Mesenchymal stem cell (in vitro differentiated cells and primary cell): ENCODE measurements around the gene SRC.

Experiments
- DNase-seq: peaks from one replicate; pipeline ENCODE4 v3.0.0-alpha.2; 2013
- H2AFZ ChIP-seq: one replicate; pipeline ENCODE4 v1.6.1; 2013; ENCODE audit warnings: low read depth, mild to moderate bottlenecking, control low read depth, inconsistent platforms, low read length, moderate library complexity
- H2AK5ac ChIP-seq: 2 replicates; pipeline ENCODE4 v1.6.1; 2013; ENCODE audit warnings: low read length, moderate library complexity, mild to moderate bottlenecking, inconsistent platforms; ENCODE audit not compliant: severe bottlenecking
- H2BK120ac ChIP-seq: one replicate; pipeline ENCODE4 v1.6.1; 2013; ENCODE audit warnings: low read depth, mild to moderate bottlenecking, inconsistent platforms, low read length, moderate library complexity
- H2BK12ac ChIP-seq, 2 experiments: one replicate each; pipeline ENCODE4 v1.6.1; 2013; ENCODE audit warnings: inconsistent platforms in 2 of 2, low read length in 2 of 2, mild to moderate bottlenecking in 2 of 2, moderate library complexity in 2 of 2, control low read depth in 1 of 2
- H2BK15ac ChIP-seq: one replicate; pipeline ENCODE4 v1.6.1; 2013; ENCODE audit warnings: mild to moderate bottlenecking, low read depth, inconsistent platforms; ENCODE audit not compliant: poor library complexity, severe bottlenecking
- H2BK5ac ChIP-seq: 2 replicates; pipeline ENCODE4 v1.6.1; 2013; ENCODE audit warnings: low read depth, mild to moderate bottlenecking, low read length, control low read depth, inconsistent platforms; ENCODE audit not compliant: poor library complexity, severe bottlenecking
- H3K14ac ChIP-seq, 2 experiments: one replicate each; pipeline ENCODE4 v1.6.1; 2013; ENCODE audit warnings: inconsistent platforms in 2 of 2, low read length in 2 of 2, control low read depth in 1 of 2, mild to moderate bottlenecking in 1 of 2, moderate library complexity in 1 of 2
- H3K18ac ChIP-seq, 2 experiments: one replicate each; pipeline ENCODE4 v1.6.1; 2013; ENCODE audit warnings: inconsistent platforms in 2 of 2, low read length in 2 of 2, control low read depth in 1 of 2, low read depth in 1 of 2, mild to moderate bottlenecking in 1 of 2
- H3K23ac ChIP-seq, 2 experiments: one replicate each; pipeline ENCODE4 v1.6.1; 2013; ENCODE audit warnings: inconsistent platforms in 2 of 2, low read length in 2 of 2, mild to moderate bottlenecking in 2 of 2, moderate library complexity in 2 of 2, control low read depth in 1 of 2
- H3K27ac ChIP-seq: 2 replicates; pipeline ENCODE4 v1.5.1; 2013; ENCODE audit warnings: mild to moderate bottlenecking, moderate library complexity, low read length, control low read depth, inconsistent platforms; ENCODE audit not compliant: poor library complexity, severe bottlenecking
- H3K27me3 ChIP-seq, 2 experiments: 2 replicates each; pipeline versions ENCODE4 v1.6.1 to v1.7.0; 2013; ENCODE audit warnings: low read length in 2 of 2, mild to moderate bottlenecking in 2 of 2, moderate library complexity in 2 of 2, control low read depth in 1 of 2, inconsistent platforms in 1 of 2; ENCODE audit not compliant: control insufficient read depth in 1 of 2, insufficient read depth in 1 of 2
- H3K36me3 ChIP-seq, 2 experiments: 2 replicates each; pipeline versions ENCODE4 v1.6.1 to v1.7.0; 2013; ENCODE audit warnings: low read length in 2 of 2, control low read depth in 1 of 2, inconsistent platforms in 1 of 2, low read depth in 1 of 2, mild to moderate bottlenecking in 1 of 2; ENCODE audit not compliant: insufficient read depth in 2 of 2, control insufficient read depth in 1 of 2
- H3K4ac ChIP-seq, 2 experiments: one replicate each; pipeline ENCODE4 v1.6.1; 2013; ENCODE audit warnings: inconsistent platforms in 2 of 2, low read length in 2 of 2, mild to moderate bottlenecking in 2 of 2, moderate library complexity in 2 of 2, control low read depth in 1 of 2, low read depth in 1 of 2
- H3K4me1 ChIP-seq: 2 replicates; pipeline ENCODE4 v1.6.1; 2013; ENCODE audit warnings: low read depth, low read length, control low read depth; ENCODE audit not compliant: control insufficient read depth, insufficient read depth
- H3K4me2 ChIP-seq: 2 replicates; pipeline ENCODE4 v1.6.1; 2013; ENCODE audit warnings: low read length, mild to moderate bottlenecking, inconsistent platforms; ENCODE audit not compliant: poor library complexity, severe bottlenecking
- H3K4me3 ChIP-seq, 2 experiments: 2 replicates each; pipeline versions ENCODE4 v1.5.1 to v1.7.0; 2013; ENCODE audit warnings: low read length in 2 of 2, mild to moderate bottlenecking in 2 of 2, control low read depth in 1 of 2, low read depth in 1 of 2; ENCODE audit not compliant: insufficient read depth in 1 of 2
- H3K79me1 ChIP-seq: replicated peaks from 2 replicates; pipeline ENCODE4 v1.6.1; 2013; ENCODE audit warnings: mild to moderate bottlenecking, control low read depth, low read length, inconsistent platforms; ENCODE audit not compliant: poor library complexity, severe bottlenecking
- H3K9ac ChIP-seq: 2 replicates; pipeline ENCODE4 v1.7.0; 2013; ENCODE audit warnings: mild to moderate bottlenecking, low read length, moderate library complexity
- H3K9me3 ChIP-seq: 2 replicates; pipeline ENCODE4 v1.7.0; 2013; ENCODE audit warnings: mild to moderate bottlenecking, low read length; ENCODE audit not compliant: control insufficient read depth
- H4K8ac ChIP-seq: one replicate; pipeline ENCODE4 v1.6.1; 2013; ENCODE audit warnings: inconsistent platforms, mild to moderate bottlenecking, low read length, moderate library complexity
- H4K91ac ChIP-seq: one replicate; pipeline ENCODE4 v1.6.1; 2013; ENCODE audit warnings: mild to moderate bottlenecking, low read length, inconsistent platforms

Gene SRC

DNA sequence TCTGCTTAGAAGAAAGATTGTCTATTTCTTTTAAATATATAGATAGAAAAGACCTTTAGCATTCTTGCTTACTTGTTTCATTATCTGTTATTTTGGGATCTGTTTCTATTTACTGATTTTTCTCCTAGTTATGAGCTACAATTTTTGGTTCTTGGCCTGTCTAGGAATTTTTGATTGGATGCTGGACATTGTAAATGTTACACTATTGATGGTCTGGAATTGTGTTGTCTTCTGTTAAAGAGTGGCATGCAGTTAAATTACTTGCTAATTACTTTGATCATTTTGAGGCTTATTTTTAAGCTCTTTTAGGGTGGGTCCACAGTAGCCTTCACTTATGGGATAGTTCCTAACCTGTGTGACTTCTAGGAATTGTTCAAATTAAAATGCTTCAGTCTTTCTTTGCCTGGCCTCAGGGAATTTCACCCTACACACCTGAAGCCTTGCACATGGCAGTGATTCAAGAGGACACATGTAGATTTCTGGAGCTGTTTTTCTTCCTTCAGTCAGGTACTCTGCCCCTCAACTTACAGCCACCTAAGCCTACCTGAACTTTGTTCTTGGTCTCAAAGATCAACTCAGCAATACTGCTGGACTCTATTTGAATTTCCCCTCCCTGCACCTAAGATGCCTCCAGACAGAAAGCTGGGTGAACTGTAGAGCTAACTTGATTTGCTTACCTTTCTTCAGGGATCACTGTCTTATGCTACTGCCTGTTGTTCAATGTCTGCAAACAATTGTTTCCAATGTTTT lies 108.9 kb downstream of the SRC start:
- no peak overlapping the region for H2BK120ac ChIP-seq
- no peak overlapping the region for H4K8ac ChIP-seq
- no peak overlapping the region for H2AK5ac ChIP-seq
- H3K18ac ChIP-seq = no peak overlapping the region
- H3K27ac ChIP-seq = no peak overlapping the region
- H2BK5ac ChIP-seq = no peak overlapping the region
- H3K4ac ChIP-seq = no peak overlapping the region
- no peak overlapping the region for H2BK12ac ChIP-seq
- DNase-seq = no peak
- no peak overlapping the region for H2AFZ ChIP-seq
- H3K79me1 ChIP-seq = no peaks in the 10 kb centered on the region
- no peak overlapping the region for H3K4me2 ChIP-seq
- H3K9me3 ChIP-seq = peaks cover 44% of the 10 kb centered on the region
- no peak overlapping the region for H2BK15ac ChIP-seq
- no peak overlapping the region for H3K14ac ChIP-seq
- H4K91ac ChIP-seq = no peak overlapping the region
- peaks cover 54 to 56% of the 10 kb centered on the region in 2 experiments for H3K27me3 ChIP-seq
- no peaks in the 10 kb centered on the region for H3K36me3 ChIP-seq
- H3K9ac ChIP-seq = no peak overlapping the region
- no peak overlapping the region for H3K4me3 ChIP-seq
- no peaks in the 10 kb centered on the region for H3K4me1 ChIP-seq
- H3K23ac ChIP-seq = no peak overlapping the region
